ENCODE results near the gene RTP5.

GRCh38 chr2:241885946-241886643 is 16.6 kb downstream of the RTP5 start:
- TF ChIP-seq CTCF (IDR thresholded peaks at IDR 0.05) (no peak), POLR2A (IDR thresholded peaks at IDR 0.05) (no peak)
